Forelimb muscle (tissue), 1 donor: ENCODE measurements around the gene C1QTNF8. TPM values are rescaled to one million over a fixed set of nuclear protein-coding genes. Genes with fewer than 3 reads are reported as not detected.

Source experiments
- DNase-seq: peaks from one replicate; pipeline ENCODE4 v3.0.0-alpha.2; 2013; ENCODE audit warnings: low read depth
- polyA plus RNA-seq: library from polyadenylated mRNA; unstranded; fragments of 120-200 nt; gene quantifications from one replicate; pipeline ENCODE4 v1.2.1, GENCODE V29; 2013; ENCODE audit not compliant: insufficient read length

C1QTNF8 gene
- polyA plus RNA-seq, 1 donor: not detected

DNA sequence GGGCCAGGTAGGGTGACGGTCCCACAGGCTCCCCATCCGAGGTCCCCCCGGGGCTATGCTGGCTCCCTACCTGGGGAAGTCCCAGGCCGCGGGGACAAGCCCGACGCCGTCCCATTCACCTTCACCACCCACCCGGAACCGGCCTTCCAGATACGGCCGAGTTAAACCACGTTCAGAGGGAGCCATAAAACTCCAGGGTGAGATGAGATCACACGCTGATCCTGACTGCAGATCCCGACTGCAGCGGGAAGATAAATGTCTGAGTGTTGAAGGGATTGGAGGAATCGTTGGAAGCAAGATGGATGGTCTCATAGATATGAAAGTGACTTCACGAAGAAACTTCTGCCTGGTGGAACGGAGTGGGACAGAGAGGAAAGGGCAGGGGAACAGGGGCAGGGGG lies 13.6 kb upstream of the C1QTNF8 start:
- no peak for DNase-seq

DNA sequence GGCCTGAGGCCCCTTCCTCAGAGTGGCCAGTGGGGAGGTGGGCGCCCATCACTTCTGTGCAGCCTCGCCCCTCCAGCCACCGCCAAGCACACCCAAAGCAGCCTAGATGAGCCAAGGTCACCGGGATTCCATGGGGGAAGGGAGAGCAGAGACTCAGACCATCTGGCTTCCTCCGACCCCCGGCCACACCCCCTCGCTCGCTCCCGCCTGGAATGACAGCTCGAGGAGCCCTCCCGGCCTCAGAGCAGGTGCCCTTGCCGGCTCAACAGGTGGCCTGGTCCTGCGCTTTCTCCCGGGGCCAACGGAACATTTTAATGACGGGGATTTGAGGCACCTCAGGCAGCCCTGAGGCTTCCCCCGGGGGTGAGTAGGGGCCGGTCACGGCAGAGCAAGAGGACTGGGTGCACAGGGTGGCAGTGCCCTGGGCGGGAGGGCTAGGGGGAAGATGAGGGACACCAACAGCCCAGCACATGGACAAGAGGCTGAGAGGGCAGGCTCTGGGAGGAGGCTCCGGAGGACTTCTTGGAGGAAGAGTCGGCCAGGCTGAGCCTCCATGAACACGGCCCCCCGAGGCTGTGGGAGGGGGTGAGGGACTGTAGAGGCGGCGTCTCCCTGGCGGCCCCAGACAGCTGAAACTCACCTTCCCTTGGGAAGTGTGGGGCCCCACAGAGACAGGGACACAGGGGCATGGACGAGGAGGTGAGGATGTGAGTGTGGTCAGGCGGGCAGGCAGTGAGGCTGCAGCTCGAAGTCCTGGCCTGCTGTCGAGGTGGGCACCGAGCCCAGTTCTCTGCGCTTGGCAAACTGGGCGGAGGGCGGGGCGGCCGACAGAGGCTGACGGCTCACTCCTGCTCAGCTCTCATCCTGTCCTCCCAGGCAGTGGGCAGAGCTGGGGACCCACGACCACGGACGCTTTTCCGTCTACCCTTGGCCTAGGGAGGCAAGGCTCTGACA lies 12.5 kb upstream of the C1QTNF8 start:
- DNase-seq: no peak

DNA sequence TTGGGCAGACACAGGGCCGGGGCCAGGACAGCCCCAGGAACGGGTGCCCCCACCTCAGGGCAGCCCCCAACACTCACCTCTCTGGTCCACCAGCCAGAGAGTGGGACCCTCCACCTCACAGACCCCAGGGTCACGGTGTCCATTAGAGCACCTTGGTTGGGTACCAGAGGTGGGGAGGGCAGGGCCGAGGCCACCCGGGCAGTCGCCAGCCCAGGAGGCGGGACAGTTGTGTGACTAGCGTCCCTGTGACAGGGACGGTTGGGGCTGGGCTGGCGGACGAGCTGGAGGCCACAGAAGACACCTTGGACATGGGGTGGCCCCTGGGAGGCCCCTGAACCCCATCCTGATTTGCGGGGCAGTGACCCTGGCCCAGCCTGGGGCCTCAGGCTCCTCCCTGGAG lies 11.7 kb upstream of the C1QTNF8 start:
- no peak for DNase-seq

DNA sequence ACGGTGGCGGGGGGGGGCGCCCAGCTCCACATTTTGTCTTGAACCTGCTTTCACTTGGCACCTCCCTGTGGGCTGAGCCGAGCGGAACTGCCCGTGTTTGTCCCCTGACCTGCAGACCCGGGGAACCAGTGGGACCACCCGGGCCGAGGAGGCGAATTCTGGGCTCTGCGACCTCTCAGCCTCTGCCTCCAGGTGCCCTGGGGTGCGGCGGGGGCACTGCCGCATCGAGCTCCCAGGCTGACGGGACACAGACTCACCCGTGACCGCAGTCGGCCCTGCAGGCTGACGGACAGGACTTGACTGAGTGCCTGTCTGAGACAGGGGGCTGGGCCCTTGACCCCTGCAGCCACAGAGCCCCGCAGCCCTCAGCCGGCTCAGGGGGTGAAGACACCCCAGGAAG lies 11.1 kb upstream of the C1QTNF8 start:
- DNase-seq: no peak

DNA sequence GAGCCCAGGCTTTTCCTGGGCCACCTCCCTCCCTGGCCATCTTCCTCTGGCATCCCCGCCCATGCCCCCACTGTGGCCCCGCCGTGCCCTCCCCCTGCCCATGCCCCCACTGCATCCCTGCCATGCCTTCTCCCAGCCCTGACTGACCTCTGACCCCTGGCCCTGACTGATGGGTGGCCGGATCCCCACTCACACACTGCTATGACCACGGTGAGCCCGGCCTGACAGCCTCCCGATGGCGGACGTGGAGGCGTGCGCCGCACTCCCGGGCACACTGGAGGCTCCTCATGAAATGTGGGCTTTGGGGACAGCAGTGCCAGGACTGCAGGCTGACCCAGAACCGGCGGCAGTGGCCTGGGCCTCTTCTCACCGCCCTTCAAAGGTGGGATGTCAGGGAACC lies 10.6 kb upstream of the C1QTNF8 start:
- DNase-seq: no peak

DNA sequence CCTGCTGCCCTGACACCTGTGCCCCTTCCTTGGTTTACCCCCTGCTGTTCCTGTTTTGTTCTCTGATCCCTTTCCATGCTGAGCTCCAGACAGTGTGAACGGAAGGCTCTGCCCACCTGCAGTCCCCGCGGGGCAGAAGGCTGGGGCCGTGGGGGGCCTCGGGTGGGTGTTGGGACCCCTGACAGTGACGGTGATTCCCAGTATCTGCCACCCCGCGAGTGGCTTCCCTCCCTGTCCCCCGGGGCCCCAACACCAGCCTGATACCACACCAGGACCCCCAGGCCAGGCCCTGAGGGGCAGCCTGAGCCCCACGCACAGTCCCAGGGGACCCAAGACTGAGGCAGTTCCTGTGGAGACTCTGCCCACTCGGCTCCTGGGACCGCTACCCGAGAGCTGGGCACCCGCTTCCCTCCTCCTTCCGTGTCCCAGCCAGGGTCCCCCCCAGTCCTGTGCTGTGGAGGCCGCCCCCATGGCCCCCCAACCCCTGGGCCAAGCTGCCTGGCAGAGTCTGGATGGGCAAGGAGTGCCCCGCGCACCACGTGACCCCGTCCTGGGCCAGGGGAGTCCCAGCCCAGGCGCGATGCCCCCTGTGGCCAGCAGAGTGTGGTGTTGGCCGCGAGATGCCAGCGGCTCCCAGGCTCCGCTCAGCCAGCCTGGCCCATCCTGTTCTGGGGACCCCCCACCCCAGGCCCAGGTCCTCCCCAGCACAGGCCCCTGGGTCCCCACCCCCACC lies 10.0 kb upstream of the C1QTNF8 start:
- no peak for DNase-seq

DNA sequence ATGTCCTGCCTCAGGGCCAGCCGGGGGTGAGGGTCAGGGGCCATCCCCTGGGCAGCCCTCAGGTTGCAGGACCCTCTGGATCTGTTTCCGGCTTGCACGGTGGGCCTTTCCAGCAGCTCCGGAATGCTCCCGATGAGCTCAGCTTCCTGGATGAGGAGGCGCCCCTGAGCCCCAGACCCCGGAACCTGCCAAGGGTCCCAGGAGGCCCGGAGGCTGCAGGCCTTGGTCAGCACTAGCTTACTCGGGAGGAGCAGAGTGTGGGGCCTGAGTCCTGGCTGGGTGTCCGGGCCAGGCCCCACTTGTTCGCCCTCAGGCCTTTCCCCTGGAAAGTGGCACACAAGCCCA lies 7.6 kb upstream of the C1QTNF8 start:
- no peak for DNase-seq

DNA sequence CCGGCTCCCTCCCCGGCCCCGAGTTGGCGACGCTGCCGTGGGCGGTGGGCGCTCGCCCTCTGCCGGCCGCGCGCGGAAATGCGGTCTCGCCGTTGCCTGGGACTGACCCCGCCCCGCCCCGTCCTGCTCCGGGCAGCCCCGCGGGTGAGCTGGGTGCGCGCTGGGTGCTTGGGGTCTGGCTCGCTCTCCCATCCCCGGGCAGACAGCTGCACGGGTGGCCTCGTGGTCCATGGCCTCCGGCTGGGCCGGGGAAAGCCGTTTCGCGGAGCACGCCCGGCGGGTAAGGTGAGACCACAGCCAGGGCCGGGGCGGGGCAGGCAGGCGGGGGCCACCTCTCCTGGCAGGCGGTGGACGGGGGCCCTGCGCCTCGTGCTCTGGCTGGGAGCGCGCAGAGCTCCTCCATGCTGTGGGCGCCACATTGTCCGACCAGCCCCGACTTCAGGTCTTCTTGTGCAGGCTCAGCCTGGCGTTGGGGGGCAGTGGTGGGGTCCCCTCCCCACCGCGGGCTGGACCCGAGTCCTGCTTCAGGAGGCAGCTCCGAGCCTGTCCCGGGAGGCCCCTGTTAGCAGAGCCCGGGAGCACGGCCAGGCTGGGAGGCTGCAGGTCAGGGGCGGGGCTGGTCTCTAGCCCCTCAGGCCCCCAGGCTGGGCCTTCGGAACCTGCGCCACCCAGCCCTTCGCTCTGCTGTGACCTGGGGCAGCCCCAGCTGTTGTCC lies 7.0 kb upstream of the C1QTNF8 start:
- no peak for DNase-seq

DNA sequence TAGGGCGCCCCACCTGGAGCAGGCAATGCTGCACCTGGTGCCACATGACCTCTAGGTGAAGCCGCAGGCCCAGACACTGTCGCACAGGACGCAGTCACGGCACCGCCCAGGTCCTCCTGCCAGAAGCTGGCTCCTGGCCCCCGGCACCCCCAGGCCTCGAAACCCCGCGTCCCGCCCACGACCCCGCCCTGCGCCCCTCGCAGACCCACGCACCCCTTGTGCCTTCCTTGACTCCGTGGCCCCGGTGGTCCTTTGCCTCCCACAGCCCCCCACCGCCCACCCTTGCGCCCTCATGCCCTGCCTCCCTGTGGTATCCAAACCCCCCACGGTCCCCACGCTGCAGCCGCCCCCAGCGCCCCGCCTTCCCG lies 6.3 kb upstream of the C1QTNF8 start:
- DNase-seq: no peak

DNA sequence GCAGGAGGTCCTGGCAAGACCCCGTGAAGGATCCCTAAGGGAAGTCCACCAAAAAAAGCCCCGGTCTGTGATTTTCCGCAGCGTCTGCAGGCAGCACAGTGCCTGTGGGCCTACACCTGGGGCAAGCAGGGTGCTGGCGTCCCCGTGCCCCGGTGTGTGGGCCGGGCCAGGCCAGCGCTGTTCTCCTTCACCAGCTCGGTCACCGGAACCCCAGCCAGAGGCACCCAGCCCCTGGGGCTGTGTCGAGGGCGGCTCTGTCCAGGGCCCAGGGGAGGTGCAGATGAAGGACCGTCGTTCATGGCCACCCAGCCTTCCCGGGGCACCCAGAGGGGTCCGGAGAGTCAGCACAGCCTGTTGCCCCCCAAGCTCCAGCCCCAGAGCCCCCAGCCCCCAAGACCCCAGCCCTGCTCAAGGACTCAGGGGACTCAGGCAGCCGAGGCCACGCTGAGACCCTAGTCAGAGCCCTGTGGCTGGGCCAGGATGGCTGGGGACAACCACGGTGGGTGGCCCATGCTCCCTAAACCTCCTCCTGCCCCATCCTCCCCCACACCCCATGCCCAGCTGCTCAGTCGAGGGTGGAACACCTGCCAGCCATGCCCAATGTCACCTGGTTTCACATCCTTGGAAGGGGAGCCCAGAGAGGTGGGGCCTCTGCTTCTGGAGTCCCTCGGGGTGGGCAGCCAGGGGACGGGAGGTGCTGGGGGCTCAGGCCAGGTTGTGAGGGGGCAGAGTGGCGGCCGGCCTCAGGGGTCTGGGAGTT lies 5.7 kb upstream of the C1QTNF8 start:
- DNase-seq: no peak

DNA sequence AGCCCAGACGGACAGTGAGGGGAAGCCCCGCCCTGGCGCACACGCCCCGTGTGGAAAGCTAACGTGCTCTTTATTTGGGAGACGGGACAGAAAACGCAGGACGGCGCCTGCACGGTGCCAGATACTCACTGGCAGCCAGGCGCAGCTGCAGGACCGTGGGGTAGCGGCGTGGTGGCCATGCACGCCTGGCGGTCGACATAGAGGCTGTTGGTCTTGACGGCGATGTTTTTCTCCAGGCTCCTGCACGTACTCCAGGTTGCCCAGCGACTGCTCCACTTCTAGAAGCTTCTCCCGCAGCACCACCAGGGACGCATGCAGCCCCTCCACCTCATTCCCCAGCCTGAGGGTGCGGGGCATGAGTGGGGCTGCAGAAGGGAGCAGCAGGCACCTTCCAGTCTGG lies 5.1 kb upstream of the C1QTNF8 start:
- no peak for DNase-seq

DNA sequence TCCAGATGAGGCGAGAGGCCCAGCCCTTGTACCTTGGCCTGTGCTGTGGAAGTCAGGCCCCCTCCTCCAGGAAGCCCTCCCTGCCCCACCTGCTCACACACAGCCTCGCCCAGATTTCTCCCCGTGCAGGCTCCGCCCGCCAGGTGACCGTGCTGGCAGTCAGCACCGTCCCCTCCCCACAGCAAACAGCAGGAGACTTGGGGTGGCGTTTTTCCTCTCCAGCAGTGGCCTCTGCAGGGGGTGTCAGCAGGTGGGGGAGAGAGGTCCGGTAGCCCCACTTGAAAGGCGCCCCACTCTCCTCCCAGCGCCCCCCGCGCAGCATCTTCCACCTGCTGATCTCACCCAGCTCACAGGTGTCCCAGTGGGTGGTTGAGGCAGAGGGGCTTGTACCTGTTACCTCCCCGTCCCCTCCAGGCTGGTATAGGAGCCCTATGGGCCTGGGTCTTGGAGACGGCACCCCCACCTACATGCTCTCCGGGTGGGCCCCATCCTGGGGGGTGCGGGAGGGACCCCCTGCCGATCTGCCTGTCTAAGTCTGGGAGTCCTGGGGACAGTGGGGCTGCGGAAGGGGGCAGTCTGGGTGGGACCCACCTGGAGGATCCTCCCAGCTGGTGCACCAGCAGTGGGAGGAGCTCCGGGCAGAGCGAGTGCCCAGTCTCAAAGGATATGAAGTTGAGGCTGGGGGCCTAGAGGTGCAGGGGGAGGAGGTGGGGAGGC lies 4.2 kb upstream of the C1QTNF8 start:
- DNase-seq: no peak

DNA sequence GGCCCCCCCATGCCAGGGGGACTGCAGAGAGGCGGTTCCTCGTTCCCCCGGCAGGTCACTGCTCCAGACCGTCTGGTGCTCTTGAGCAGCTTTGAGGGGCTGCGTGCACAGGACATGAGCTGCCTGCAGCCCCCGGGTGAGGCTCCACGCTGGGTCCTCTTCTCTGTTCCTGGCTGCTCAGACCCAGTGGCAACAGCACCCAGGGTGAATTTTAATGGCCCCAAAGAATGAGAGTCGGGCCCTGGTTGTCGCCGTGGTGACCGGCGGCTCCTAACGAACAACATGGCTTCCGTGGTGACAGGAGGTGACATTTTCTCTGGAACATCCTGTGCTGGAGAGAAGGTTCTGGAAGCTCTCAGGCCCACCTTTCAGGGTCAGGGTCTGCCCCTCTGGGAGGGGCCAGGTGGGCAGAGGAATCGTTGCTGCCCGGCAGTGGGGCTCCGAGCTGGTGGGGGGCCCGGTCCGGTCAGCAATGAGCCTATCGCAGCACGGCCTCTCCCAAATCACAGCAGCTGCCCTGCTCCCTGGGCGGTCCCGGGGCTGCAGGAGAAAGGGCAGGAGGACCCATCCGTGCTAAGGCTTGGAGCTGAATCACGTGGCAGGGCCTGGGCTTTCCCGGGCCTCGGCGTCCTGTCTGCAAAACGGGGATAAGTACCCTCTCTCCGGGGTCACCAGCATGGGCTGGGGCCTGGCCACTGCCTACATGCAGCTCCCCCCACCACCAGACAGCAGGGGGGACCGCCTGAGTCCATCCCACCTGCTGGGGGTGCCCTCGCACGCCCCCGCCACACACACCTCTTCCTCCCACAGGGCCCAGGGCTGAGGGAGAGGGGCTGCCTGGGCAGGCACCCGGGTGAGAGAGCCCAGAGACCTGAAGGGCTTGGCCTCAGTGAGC lies 3.4 kb upstream of the C1QTNF8 start:
- no peak for DNase-seq

DNA sequence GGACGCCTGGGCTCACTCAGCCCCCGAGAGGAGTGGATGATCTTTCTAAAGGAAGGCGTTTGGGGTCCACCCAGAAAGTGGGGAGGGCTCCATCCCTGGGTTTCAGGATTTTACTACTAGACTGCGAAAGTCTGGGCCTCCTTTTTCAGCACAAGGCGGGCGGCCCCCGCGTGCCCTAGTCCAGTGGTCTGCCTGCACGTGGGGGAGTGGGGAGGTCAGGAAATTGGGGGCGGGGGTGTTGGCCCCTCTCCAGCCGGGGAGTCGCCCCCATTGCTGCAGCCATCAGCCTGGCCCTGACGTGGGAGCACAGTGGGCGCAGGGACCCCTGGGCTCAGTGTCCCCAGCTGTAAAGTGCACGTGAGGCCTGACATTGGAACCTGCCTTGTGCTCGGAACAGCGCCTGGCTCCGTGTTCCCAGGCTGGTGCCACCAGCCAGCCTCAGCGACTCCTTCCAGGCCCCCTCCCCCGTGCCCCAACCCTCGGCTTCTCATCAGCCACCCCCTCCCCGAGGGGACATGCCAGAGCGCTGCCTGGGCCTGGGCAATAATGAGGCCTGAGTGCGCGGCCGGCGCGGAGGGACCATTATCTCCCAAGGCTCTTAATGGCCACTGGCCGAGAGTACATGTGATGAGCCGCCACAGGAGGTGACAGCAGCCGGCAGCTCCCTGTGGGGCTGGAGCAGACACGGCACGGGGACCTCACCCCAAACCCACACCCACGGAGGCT lies 2.4 kb upstream of the C1QTNF8 start:
- no peak for DNase-seq

DNA sequence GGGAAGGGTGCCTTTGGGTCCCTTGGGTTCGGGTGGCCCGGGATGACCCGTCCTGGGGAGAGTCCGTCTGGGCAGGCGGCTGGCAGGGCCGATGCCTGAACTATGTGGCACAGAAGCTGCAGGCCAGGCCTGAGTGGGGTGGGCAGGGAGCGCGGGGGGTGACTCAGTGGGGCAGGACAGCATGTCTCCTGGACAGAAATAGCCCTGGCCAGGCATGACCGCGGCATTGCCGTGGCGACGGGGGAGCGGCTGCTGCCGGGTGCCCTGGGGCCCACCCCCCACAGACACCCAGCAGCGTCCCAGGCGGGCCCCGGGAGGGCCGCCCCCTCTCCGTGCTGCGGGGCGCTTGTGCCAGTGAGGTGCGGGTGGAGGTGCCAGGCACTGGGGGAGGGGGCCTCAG lies 1.8 kb upstream of the C1QTNF8 start:
- DNase-seq: no peak

DNA sequence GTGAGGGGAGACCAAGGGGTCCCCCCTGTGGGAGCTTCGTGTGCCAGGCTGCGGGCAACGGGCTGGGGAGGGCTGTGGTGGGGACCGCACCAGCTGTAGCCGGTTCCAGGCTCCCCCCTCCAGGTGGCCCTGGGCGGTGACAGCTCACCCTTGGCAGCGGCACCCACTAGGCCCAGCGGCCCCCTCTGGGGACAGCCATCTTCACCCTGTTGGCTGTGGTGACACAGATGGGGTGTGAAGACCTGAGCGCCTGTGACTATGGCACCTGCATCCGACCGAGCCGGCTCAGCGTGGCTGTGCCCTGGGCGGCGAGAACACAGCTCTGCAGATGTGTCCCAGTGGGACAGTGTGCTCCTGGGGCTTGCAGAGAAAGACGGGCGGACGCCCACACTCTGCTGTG lies 1.1 kb upstream of the C1QTNF8 start:
- DNase-seq: no peak

DNA sequence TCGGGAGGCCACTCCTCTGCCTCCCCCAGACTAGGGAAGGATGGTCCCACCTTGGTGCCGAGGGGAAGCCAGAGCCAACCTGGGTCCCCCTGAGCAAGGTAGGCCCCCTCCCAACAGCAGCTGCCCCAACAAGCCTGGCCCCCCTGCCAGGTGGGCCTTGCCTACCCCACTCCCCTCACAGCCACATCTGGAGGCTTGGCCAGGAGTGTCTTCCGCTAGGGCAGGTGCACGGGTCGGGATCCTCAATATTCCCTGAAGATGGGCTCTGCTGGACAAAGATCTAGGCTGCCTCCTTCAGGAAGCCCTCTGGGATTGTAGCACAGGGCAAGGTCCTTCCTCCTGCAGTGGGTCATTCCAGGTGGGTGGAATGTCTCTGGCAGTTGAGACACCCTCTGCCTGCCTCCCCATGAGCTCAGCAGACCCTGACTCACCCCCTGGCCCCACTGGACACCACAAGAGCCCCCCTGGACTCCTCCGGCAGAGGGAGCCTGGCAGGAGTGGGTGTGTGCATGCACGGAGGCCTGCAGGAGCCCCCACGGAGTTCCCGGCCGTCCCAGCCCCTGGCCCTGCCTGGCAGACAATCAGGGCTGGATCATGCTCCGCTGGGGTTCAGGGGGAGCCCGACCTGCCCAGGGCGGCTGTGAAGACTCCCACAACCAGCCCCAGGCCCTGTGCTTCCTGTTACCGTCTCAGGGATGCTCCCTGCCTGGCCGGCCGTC lies 435 bp downstream of the C1QTNF8 start:
- DNase-seq: no peak

DNA sequence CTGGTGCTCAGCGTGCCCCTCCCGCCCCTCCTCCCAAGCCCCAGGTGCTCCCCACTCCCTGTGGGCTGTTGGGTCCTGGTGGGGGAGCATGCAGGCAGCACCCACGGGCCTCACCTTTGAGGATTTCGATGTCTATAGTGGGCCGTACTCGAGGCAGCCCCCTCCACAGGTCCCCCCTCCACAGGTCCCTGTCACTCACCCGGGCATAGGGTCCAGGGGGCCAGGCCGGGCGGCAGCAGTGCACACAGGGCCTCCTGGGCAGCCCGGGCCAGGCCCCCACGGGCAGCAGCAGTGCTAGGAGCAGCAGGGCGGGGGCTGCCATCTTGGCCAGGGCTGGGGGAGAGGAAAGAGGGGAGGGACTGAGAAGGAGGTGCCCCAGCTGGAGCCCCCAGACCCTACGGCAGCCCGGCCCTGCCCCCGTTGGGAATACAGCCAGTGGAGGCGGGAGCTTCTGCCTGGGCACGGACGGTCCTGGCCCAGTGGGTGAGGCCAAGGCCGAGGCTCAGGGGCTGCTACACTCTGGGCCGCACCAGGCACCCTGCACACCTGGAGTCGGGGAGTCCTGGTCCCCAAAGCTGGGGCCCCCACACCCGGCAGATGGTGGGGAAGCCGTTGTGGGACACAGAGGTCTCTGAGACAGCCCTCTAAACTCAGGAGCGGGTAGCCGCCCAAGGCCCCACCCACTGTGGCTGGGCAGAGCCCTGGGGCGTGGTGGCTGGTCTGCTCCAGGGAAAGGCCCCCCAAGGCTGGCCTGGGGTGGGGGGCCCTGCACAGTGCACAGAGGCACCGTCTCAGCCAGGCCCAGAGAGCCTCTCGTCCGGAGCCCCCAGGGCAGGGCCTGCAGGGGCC lies 1.2 kb downstream of the C1QTNF8 start:
- no peak for DNase-seq
